GM12892 (cell line): ENCODE results near the gene NIPBL.

ENCODE experiments used
- POLR2A ChIP-seq: IDR thresholded peaks from 2 replicates; pipeline ENCODE4 v1.6.1; 2011; ENCODE audit warnings: low read depth, low read length, control low read depth
- POLR2AphosphoS5 ChIP-seq: IDR thresholded peaks from 2 replicates; pipeline ENCODE4 v1.6.1; 2011; ENCODE audit warnings: low read depth, low read length, control low read depth
- TAF1 ChIP-seq: IDR thresholded peaks from 2 replicates; pipeline ENCODE4 v1.6.1; 2011; ENCODE audit warnings: low read depth, mild to moderate bottlenecking, control low read depth, low read length, borderline replicate concordance

- TF ChIP-seq POLR2A (no peak), POLR2AphosphoS5 (no peak), TAF1 (no peak)
These were observed 4.2 kb downstream of the NIPBL start for GRCh38 chr5:36880761-36881160.
